IPS DF 19.7 (cell line): ENCODE results near the gene ASB8.
"Not testable (repeated sequence)": the region's sequence is repeated elsewhere in the genome, so short reads cannot be mapped to it uniquely, and the experiment has no call there.

Experiments
- DNase-seq: peaks from one replicate; pipeline ENCODE4 v3.0.0-alpha.2; 2013; ENCODE audit warnings: low read depth, low spot score

ASB8 gene

DNA sequence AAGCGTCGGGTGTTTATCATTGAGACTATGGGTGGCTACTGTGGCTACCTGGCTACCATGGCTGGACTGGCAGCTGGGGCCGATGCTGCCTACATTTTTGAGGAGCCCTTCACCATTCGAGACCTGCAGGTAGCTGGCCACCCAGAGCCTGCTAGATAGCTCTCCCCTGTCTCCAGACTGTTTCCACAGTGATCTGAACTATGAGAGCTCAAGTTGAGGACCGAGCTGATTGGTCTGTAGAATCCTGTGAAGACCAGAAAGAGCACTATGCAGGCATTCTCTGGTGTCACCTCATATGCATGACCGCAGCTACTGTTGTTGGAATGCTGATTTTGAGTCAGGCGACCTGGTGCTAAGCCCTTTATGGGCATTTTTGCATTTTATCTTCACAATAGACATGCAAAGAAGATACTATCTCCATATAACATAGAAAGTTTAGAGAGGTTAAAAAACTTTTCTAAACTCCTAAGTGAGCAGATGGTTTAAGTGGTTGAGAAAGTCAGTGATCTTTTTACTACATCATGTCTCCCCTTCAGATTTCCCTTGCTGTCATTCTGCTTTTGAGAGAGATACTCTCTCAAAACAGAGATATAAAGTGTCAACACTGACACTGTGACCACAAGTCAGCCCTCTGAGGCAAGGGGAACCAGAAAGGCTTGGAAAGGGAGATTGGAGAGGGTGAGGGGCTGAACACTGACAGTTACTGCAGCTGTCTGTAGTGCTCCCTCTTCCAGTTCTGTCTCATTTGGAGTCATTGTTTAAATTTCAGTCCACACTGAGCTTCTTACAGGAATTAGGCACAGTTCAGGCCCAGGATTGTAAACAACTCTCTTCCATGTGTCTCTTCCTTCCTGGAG is 14.3 kb downstream of the ASB8 start:
- DNase-seq: peak; percentile 79

GRCh38 chr12:48135027-48135426 is 22.3 kb downstream of the ASB8 start:
- no peak for DNase-seq

DNA sequence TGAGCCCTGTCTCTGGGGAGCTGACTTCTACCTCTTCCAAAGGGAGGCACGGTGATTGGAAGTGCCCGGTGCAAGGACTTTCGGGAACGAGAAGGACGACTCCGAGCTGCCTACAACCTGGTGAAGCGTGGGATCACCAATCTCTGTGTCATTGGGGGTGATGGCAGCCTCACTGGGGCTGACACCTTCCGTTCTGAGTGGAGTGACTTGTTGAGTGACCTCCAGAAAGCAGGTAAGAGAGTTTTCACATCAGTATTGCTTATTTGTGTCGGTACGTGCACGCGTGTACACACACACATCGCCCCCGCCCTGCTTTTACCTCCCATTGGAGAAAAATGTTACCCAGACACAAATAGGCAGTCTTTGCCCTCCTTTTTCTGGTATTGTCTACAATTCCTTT is 24.5 kb downstream of the ASB8 start:
- no peak for DNase-seq

GRCh38 chr12:48131517-48131916 is 25.8 kb downstream of the ASB8 start:
- no peak for DNase-seq

DNA sequence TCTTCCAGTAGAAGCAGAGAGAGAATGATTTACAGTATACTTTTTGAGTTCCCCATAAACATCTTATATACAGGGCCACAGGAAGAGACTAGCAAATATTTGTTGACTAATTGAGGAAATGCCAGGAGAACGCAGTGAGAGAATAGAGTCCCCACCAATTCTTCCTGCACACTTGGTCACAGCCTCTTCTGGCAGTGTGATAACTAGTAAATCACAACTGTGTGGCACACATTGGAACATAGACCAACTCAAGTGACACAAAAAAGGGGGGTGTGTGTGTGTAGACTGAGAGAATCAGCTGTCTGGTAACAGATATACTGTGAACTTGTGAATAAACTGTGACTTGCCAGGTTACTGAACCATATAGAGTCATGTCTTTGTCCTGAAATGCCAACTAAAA is 27.9 kb downstream of the ASB8 start:
- no peak for DNase-seq

- DNase-seq: no peak
Observed at GRCh38 chr12:48128800-48129199, 28.5 kb downstream of the ASB8 start.

DNA sequence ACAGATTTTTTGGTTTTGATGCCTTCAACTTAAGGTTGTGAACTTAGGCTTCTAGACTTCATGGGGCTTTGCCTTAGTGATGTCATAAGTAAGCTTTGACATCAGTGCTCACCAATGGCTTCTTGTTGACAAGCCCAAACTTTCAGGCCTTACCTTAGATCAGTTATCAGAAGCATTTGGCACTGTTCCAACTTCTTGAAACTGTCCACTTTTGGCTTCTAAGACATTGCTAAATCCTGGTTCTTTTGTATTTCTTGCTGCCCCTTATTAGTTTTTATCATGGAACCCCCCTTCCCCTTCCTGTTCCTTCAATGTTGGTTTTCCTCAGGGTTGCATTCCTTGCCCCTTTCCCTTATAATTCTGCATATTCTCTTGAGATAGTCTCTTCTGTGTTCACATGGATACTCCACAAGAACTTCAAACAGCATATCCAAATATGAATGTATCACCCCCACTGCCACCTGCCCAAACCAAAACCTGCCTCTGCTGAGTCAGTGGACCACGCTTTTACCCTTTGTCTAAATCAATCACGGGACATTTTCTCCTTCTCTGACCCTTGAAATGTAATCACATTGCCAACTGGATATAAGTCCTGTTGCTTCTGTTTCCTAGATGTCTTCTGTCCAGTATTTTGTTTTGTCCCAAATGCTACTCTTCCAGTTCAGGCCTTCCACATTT is 30.2 kb downstream of the ASB8 start:
- no peak for DNase-seq

DNA sequence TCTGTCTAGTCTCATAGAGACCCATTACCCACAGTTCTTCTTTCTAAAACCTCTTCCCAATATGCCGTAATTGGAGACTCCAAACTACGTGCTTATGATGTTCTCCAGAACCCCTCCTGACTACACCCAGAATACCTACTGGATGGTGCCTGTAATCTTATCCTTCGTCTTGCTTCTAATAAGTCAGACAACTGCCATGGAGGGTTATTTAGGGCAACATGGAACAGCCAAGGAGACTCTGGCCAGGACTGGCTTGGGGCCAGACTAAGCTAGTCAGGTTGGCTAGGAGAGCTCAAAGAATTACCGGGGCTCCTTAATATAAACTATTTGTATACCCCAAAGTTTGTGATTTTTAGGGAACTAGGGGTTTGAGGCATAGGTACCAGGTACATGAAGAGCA is 31.3 kb downstream of the ASB8 start:
- DNase-seq: no peak

GRCh38 chr12:48125542-48125941 is 31.8 kb downstream of the ASB8 start:
- not testable (repeated sequence) for DNase-seq

DNA sequence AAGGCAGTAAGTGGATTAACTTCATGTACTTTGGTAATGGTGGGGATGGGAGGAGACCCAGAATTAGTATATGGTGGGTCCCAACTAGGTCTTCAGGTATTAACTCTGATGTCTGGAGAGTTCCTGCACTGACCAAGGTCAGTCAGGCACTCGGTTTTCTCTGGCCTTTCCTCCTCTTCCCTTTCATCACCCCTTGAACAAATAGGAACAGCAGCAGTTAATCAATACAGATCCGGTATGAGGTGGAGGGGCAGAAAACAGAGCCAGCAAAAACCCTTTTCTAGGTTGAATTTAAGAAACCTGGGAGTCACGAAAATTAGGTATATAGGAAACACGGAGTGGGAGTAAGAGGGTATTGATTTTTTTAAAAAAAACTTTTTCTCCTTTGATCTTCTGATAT is 34.1 kb downstream of the ASB8 start:
- no peak for DNase-seq

- DNase-seq: no peak
Observed at GRCh38 chr12:48122065-48122834, 35.1 kb downstream of the ASB8 start.

GRCh38 chr12:48121522-48121921 is 35.8 kb downstream of the ASB8 start:
- no peak for DNase-seq

DNA sequence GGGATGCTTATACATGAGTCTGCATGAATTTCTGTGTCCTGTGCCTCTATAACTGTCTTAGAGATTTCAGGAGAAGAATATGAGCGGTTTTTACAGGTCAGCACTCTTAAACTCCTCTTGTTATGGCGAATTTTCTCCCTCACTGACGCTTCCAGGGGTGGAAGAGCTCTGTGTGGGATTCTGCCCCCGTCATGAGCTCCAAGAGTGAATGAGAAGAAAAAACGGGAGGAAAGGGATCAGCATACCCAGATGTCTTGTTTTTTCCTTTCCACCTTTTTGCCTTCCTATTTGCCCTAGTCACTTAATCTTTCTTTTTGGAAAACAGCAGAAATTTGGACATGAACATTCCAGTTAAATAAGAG is 37.5 kb downstream of the ASB8 start:
- no peak for DNase-seq

GRCh38 chr12:48119078-48119833 is 38.1 kb downstream of the ASB8 start, which contains the start of gene PFKM:
TSS of gene PFKM (plus strand) at chr12:48119364. CDS start at chr12:48122775, 3,411 bp downstream.
- peak; percentile 96 for DNase-seq

- no peak for DNase-seq
Observed at GRCh38 chr12:48118284-48118871, 38.9 kb downstream of the ASB8 start.

DNA sequence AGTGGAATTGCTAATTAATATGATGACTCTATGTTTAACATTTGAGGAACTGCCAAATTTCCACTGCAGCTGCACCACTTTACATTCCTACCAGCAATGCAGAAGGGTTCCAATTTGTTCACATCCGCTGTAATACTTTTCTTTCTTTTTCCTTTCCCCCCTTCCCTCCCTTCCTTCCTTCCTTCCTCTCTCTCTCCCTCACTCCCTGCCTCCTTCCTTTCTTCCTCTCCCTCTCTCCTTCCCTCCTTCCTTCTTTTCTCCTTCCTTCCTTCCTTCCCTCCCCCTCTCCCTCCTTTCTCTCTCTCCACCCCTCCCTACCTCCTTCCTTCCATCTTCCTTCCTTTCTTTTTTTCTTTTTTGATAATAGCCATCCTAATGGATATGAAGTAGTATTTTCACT is 41.4 kb downstream of the ASB8 start:
- DNase-seq: no peak

DNA sequence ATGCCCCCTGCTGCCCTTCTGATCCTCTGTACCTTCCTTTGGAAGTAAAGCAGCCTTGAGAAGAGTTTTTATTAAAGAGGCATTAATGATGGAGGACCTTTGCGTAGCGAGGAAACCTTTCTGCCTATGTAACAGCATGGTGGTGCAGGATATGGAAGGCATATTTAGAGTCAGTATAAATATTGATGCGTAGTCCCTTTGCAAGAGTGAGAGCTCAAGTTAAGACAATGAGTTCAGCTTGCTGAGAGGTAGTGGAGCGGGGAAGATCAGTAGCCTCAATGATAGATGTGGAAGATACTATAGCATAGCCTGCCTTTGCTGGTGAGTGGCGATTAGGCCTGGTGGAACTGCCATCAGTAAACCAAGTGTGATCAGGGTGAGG is 46.0 kb downstream of the ASB8 start:
- DNase-seq: not testable (repeated sequence)

DNA sequence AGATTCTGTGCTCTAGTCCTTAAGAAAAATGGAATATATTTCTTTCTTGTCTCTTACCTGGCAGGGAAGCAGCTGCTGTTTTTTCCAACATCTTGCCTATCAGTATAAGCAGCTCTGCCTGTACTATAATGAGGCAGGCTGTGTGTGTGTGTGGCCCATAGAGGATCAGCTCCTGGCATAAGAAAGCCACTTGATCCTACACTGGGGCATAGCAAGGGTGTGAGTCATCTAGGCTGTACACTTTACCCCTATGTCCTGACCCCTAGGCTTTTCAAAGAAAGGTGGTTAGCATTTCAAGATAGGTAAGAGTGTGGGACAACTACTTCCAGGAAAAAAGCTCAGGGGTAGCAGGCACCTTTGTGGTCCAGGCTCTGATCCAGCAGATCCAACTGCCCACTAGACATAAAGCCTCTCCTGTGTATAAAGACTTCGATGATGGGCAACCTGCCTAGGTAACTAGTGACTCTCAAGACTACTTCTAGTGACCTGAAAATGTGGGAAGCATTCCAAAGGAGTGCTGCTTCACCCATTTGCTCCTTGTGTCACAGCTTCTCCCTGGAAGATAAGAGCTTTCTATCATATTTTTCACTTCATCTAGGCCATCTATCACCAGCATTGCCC is 46.5 kb downstream of the ASB8 start:
- no peak for DNase-seq

GRCh38 chr12:48109424-48109823 is 47.9 kb downstream of the ASB8 start:
- no peak for DNase-seq

- no peak for DNase-seq
Observed at GRCh38 chr12:48106681-48107613, 50.4 kb downstream of the ASB8 start.
